HG03175 (cell line): ENCODE data around the gene RNF19B.

Experiments
- ATAC-seq: cut with Tn5 transposase; IDR thresholded peaks from one replicate; pipeline ENCODE4 v1.9.1; 2021; ENCODE audit warnings: mild to moderate bottlenecking, moderate library complexity; ENCODE audit not compliant: unreplicated experiment

The RNF19B gene, protein sequence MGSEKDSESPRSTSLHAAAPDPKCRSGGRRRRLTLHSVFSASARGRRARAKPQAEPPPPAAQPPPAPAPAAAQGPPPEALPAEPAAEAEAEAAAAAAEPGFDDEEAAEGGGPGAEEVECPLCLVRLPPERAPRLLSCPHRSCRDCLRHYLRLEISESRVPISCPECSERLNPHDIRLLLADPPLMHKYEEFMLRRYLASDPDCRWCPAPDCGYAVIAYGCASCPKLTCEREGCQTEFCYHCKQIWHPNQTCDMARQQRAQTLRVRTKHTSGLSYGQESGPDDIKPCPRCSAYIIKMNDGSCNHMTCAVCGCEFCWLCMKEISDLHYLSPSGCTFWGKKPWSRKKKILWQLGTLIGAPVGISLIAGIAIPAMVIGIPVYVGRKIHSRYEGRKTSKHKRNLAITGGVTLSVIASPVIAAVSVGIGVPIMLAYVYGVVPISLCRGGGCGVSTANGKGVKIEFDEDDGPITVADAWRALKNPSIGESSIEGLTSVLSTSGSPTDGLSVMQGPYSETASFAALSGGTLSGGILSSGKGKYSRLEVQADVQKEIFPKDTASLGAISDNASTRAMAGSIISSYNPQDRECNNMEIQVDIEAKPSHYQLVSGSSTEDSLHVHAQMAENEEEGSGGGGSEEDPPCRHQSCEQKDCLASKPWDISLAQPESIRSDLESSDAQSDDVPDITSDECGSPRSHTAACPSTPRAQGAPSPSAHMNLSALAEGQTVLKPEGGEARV

DNA sequence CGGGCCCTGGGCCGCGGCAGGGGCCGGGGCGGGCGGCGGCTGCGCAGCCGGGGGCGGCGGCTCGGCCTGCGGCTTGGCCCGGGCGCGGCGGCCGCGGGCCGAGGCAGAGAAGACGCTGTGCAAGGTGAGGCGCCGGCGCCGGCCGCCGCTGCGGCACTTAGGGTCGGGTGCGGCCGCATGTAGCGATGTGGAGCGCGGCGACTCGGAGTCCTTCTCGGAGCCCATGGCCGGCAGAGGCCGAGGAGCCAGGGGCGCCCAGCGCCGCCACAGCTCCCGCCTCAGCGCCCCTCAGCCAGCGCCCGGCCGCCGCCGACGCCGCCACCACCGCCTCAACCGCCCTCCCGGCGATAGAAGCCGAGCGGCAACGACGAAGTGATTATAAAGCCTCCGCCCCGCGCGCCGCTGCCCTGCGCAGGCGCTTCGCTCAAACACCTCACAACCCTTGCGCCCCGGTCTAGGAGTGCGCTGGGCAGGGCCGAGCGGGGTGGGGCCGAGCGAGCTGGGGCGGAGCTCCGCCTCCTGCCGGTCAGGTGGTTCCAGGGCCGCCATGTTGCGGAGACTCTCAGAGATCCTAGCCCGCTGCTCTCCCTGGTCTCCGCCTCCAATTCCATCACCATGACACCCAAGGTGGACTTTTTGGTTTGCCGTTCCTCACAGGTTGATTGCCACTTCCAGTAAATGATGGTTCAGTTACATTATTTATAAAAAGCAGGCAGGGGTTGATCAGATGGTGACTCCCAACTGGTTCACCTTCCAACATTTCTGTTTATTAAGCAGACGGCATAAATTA, at the start of gene RNF19B:
TSS of gene RNF19B (minus strand) at position 349 of the 790 bp plus-strand sequence. CDS start at position 225, 124 bp downstream.
- peak; percentile 86 for ATAC-seq

DNA sequence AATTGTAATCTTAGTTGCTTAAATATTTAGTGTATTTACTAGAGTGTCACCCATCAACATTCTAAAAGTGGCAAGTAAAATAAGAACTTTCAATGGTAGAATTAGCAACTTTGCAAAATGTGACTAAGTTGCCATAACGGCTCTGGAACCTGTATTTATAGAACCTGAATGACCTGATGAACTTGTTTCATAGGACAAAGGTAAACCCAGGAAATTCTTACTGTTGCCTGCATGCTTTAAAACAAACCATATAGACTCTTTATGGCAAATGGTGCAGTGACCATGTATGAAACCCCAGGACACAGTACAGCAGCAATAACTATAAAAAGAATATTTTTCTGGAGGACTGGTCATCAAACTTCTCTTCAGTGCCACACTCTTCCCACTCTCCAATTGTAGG, 49.2 kb upstream of the RNF19B start:
- no peak for ATAC-seq

DNA sequence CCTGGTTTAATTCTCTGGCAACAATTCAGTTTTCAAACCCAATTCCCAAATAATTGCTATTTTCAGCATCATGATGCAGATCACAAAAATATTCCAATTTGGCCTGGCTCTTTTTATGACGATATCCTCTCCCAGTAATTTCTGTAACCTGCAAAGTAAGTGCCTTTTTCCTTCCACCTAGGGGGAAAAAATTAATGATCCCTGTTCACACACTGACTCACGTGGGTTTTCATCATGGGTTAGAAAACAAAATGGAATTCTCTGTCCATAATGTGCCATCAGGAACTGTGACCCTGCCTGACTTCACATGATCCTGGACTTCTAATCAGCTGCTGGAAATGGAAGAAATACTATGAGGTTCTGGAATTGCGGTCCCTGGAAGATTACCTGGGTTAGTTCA, 47.6 kb upstream of the RNF19B start:
- ATAC-seq = no peak

DNA sequence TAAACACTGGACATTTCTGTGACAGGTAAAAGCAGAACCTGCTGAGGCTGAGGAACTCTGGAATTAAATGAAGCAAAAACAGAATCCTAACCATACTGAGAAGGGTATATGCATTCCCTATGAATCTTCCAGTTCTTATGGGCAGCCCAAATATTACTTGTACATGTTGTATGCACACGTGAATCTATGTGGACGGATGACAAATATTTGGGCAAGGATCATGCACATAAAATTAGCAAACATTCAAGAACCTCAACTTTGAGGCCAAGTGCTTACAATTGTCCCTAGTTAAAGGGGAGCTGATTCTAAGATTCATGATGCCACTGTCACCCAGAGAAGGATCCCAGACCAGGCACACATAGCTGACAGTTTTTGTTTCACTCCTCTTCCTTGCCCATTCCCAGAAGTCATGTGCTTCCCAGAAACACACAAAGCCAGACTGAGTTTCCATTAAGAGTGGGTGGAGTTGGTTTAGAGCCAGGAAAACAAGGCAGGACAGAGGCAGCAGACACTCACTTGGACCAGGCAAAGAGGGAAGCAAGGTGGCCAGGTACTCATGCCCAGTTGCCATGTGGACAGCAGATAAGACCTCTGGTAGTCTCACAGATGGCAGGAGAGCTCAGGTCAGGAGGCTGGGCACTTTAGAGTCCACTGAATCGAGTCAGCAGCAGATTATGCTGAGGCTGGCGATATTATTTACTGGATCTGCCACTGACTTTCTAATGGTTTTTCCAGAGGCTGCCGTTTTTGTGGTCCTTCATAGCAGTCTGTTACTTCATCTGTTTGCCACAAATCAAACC, 46.5 kb upstream of the RNF19B start:
- no peak for ATAC-seq

DNA sequence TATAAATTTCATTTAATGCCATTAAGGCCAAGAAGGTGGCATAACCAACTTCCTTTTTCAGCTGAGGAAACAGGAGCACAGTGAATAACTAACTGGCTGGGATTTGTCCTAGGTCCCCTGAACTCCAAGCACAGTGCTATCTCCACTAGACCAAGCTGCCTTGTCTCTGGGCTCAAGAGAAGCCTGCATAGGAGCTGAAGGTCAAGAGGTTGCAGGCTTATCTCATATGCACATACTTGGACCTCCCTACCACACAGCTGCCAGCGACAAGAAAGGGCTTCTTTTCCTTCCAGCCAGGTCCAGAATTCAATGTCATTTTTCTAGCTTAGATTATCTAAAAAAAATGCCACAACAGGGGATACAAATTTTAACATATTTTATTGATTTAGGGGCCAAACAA, 45.0 kb upstream of the RNF19B start:
- no peak for ATAC-seq

DNA sequence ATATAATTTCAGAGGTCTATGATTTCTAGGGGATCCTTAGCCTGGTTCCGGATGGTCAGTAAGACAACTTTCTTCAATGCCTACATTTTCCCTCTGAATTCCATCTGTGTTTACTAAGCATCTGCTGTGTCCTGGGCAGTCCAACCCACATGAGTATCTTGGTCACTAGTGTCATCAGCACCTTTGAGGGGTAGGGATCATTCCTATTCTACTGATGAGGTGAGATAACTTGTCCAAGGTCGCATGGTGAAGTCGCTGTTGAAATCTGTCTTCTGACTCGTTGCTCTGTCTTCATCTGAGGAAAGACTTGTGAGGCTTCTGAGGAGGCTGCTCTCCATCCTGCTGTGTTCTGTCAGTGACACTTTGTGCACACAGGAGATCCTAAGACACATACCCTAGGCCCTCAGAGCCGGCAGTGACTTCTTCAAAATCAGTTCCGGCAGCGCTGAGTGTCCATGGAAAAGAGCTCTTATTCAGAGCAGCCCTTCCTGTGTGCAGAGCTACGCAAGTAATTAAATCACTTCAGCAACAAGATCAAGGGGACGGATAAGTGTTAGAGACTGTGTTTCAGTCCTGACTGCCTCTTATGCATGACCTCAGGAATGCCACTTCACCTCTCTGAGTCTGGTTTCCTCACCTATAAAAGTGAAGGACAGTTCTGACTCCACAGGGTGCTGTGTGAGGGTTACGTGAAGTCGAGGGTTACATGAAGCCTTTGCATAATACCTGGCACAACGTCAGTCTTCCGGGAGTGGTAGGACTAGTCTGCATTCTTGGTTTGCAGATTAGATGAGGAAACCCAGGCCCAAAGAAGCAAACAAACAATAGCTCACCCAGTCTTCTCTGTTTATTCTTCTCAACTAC, 43.7 kb upstream of the RNF19B start:
- no peak for ATAC-seq

DNA sequence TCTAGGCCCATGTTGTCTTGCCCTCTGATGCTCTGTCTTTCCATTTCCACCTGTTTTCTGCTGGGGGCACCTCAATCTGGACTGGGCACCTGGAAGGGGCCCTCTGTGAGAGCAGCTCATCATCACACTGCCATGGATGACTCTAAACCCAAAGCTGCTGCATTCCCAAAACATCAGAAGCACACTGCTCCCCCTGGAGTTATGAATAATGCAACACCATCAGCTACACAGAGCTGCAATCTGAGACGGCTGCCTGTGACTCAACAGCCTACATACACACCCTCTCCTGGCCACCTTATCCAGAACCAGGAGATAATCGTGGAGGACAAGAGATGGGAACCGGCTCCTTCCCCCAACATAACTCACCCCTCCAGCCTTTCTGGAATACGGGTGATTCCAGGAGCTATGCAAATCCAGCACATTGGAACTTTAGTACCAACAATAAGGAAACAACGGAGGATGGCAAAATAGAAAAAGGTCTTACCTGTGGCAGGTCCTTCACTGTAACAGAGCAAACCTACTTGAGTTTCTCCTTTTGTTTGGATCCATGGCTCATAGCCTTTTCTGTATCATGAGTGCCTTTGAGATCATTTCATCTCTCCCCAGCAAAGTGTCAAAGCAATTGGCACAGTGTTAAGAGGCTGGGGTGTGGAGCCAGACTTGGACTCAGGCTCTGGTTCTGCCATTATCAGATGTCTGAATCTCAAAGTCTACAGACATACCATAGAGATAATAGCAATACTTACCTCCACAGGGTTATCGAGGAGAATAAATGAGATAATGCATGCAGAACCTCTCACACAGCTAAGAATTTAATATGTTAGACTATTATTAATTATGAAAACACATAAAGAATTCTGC, 42.8 kb upstream of the RNF19B start:
- no peak for ATAC-seq

DNA sequence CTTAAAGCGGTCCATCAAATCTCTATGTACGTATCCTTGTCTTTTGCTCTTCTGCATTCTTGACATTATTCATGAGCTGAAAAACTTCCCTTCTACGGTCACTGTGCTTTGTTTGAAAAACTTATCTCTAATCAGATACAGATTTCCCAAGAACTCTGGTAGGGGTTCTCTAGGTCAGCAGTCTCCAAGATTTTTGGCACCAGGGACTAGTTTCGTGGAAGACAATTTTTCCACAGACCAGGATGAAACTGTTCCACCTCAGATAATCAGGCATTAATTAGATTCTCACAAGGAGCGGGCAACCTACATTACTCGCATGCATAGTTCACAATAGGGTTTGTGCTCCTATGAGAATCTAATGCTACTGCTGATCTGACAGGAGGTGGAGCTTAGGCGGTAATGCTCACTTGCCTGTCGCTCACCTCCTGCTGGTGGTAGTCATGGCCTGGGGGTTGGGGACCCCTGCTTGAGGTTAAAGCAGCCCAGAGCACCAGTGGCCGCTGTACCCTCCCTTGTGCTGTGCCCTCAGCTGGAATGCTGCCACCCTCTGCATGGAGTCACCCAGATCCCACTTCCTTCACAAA, 41.3 kb upstream of the RNF19B start:
- no peak for ATAC-seq

DNA sequence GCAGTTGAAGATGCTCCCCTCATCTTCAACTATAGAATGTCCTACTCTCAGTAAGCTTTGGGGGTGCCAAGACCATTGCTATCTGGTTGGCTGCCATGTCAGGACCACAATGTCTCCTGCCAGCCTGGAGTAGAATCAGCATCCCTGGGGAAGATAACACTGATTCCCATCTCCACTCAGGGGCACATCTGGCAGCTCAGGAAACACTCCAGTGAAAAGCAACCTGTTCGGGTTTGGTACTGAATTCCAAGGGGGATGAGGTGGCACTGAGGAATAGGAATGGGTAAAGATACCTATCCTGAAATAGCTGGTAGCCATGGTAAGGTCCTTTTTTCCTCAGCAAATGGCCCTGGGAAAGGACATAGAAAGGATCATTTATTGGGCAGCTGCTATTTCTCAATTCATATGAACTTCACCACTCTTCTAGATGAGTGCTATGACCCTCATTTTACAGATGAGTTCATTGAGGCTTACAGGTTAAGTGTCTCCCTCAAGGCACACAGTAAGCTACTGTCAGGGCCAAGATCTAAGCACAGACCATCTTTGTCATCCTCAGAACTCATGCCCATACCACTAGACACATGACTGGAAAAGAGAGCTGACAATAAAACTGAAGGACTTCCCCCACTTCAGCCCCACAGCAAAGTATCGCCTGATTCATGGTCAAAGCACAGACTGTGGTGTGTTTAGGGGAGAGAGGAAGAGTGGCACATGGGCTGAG, 40.7 kb upstream of the RNF19B start:
- ATAC-seq = no peak

DNA sequence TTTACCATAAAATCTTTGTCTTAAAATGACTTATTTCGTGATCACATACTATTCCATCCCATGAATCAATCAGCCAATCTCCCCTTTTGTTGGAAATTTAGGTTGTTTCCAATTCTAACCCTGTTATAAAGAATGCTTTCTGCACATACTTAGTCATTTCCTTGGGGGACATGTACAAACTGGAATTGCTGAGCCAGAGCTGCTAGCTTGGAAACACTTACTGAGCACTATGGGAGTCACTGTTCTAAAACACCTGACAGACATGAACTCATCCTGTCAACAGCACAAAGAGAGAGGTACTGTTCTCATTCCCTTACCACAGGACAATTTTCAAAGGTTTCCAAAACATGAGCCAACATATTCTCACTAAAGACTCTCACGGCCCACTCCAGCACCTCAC, 40.0 kb upstream of the RNF19B start:
- ATAC-seq = no peak

DNA sequence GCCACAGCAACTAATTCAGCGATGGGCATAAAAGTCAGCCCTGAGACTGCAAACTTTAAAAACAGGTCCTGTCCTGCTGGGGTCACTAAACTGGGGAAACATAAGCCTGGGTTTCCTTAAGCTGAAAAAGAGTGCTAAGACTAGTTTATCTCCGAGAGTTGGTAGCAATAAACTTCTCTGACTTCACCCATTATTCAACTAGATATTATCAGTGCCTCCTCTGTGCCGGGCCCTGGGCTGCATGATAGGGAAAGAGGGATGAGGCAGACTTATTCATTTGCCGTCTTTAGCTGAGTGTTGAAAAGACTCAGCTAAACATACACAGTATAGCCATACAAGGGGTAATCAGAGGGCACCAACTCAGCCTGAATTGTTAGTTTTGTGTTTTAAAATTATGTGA, 39.0 kb upstream of the RNF19B start:
- no peak for ATAC-seq

DNA sequence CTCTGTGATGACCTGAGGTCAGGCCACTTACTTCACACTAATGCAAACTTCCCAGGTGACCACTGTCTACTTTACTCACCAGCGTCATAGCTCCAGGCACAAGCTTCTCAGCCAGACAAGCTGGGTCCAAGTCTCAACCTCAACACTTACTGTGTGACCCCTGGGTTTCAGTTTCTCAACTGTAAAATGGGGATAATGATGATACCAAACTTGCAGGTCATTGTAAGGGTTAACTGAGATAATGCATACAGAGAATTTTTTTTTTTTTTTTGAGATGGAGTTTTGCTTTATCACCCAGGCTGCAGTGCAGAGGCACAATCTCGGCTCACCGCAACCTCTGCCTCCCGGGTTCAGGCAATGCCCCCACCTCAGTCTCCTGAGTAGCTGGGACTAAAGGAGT, 37.4 kb upstream of the RNF19B start:
- no peak for ATAC-seq

DNA sequence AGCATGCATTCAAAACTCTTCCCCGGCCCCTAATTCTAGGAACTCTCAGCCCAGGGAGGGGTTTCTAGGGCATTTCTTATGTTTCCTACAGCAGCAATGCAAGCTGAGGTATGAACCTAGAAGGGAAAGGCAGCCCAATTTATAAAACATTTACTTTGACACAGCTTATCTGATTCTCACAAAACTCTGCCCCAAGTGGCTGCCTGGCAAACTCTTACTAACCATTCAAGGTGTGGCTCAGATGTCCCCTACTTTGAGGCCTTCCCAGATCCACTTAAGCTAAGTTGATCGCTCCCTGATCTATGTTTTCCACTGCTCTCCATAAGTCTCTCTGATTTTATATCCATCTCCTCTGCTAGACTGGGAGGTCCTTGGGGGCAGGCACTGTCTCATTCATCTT, 36.7 kb upstream of the RNF19B start:
- no peak for ATAC-seq

DNA sequence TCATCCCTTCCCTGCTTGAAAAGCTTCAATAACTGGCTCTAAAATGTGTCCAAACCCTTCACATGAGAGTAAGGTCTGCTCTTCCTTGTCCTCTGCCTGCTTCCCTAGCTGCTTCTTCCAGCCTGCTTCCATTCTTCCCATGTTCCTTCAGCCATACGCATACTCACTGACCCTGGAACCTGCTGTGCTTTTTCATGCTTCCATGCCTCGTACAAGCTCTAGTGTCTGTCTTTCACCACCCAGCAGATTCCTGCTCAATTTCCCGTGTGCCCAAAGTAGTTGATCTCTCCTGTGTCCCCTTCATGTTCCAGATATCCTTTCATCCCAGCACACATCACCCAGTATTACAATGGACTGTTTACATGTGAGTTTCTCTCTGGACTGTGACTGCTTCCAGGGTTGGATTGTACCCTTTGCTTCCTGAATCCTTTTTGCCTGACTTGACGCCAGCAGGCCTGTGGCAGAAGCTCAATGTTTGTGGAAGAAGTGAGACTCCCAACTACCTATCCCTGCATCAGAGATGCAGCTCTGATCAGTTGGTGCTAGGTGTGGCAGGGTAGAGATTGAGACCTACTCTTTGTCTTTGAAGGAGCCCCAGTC, 35.9 kb upstream of the RNF19B start:
- no peak for ATAC-seq

DNA sequence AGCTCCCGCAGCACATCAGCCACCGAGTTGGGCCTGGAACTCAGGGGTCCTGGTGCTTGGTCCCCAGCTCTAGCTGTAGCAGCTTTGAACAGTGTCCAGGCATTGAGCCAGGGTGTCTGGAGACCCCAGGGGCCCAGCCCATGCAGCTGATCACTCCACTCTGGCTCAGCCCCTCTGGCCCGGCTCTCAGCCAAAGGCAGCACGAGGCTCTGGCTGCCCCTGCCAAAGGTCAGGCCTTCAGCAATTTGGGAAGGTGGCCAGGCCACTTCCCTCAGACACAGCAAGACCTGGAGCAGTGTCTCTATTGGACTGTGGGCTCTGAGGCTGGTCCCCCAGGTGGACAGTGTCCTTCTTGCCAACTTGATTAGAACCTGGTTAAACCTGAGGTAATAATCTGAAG, 34.4 kb upstream of the RNF19B start:
- ATAC-seq = no peak

DNA sequence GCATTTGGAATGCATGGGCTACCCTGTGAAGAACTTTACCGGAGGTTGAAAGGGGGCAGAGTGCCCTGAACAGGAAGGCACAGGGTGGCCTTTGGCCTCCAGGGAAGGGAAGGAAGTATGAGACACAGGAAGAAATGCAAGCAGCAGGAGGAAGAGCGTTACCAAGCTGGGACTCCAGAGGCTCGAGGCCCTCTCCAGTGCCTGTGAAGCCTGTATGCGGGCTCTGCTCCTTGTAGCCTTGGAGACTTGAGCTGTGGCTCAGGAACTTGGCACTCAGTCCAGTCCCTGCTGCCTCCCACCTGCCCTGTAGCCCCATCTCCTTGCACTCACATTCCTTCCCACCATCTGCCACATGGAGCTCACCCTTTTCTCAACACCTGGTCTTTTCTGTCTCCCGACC, 33.5 kb upstream of the RNF19B start:
- ATAC-seq = no peak

DNA sequence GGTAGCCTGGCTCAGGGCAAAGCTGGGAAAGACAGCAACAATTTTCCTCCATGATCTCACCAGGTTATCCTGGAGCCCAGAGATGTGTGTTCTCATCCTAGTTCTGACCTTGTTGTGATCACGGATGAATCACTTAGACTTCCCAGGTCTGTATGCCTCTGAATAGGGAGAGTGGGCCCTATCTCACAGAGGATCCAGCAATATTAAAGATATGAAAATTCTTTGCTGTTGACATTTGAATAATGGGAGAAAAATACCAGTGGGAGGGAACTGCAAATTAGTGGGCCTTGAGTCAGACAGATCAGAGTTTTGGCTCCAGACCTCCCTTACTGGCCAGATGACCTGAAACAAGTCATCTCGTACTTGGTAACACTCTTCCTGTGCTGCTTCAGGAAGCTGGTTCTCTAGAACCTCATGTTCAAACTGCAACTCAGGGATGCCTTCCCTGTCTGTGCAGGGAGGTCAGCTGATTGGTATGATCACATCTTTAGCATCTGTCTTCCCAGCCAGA, 32.8 kb upstream of the RNF19B start:
- ATAC-seq = no peak
